Mesenchymal stem cell (in vitro differentiated cells and primary cell): ENCODE data around the gene IFIT1.
A peak's percentile ranks its signal among the peaks of the same experiment; 100 is the strongest.

ENCODE experiments used
- DNase-seq: peaks from one replicate; pipeline ENCODE4 v3.0.0-alpha.2; 2013
- H2AFZ ChIP-seq: one replicate; pipeline ENCODE4 v1.6.1; 2013; ENCODE audit warnings: low read depth, mild to moderate bottlenecking, control low read depth, inconsistent platforms, low read length, moderate library complexity
- H2AK5ac ChIP-seq: 2 replicates; pipeline ENCODE4 v1.6.1; 2013; ENCODE audit warnings: low read length, moderate library complexity, mild to moderate bottlenecking, inconsistent platforms; ENCODE audit not compliant: severe bottlenecking
- H2BK120ac ChIP-seq: one replicate; pipeline ENCODE4 v1.6.1; 2013; ENCODE audit warnings: low read depth, mild to moderate bottlenecking, inconsistent platforms, low read length, moderate library complexity
- H2BK12ac ChIP-seq, 2 experiments: one replicate each; pipeline ENCODE4 v1.6.1; 2013; ENCODE audit warnings: inconsistent platforms in 2 of 2, low read length in 2 of 2, mild to moderate bottlenecking in 2 of 2, moderate library complexity in 2 of 2, control low read depth in 1 of 2
- H2BK15ac ChIP-seq: one replicate; pipeline ENCODE4 v1.6.1; 2013; ENCODE audit warnings: mild to moderate bottlenecking, low read depth, inconsistent platforms; ENCODE audit not compliant: poor library complexity, severe bottlenecking
- H2BK5ac ChIP-seq: 2 replicates; pipeline ENCODE4 v1.6.1; 2013; ENCODE audit warnings: low read depth, mild to moderate bottlenecking, low read length, control low read depth, inconsistent platforms; ENCODE audit not compliant: poor library complexity, severe bottlenecking
- H3K14ac ChIP-seq, 2 experiments: one replicate each; pipeline ENCODE4 v1.6.1; 2013; ENCODE audit warnings: inconsistent platforms in 2 of 2, low read length in 2 of 2, control low read depth in 1 of 2, mild to moderate bottlenecking in 1 of 2, moderate library complexity in 1 of 2
- H3K18ac ChIP-seq, 2 experiments: one replicate each; pipeline ENCODE4 v1.6.1; 2013; ENCODE audit warnings: inconsistent platforms in 2 of 2, low read length in 2 of 2, control low read depth in 1 of 2, low read depth in 1 of 2, mild to moderate bottlenecking in 1 of 2
- H3K23ac ChIP-seq, 2 experiments: one replicate each; pipeline ENCODE4 v1.6.1; 2013; ENCODE audit warnings: inconsistent platforms in 2 of 2, low read length in 2 of 2, mild to moderate bottlenecking in 2 of 2, moderate library complexity in 2 of 2, control low read depth in 1 of 2
- H3K27ac ChIP-seq: 2 replicates; pipeline ENCODE4 v1.5.1; 2013; ENCODE audit warnings: mild to moderate bottlenecking, moderate library complexity, low read length, control low read depth, inconsistent platforms; ENCODE audit not compliant: poor library complexity, severe bottlenecking
- H3K27me3 ChIP-seq, 2 experiments: 2 replicates each; pipeline versions ENCODE4 v1.6.1 to v1.7.0; 2013; ENCODE audit warnings: low read length in 2 of 2, mild to moderate bottlenecking in 2 of 2, moderate library complexity in 2 of 2, control low read depth in 1 of 2, inconsistent platforms in 1 of 2; ENCODE audit not compliant: control insufficient read depth in 1 of 2, insufficient read depth in 1 of 2
- H3K36me3 ChIP-seq, 2 experiments: 2 replicates each; pipeline versions ENCODE4 v1.6.1 to v1.7.0; 2013; ENCODE audit warnings: low read length in 2 of 2, control low read depth in 1 of 2, inconsistent platforms in 1 of 2, low read depth in 1 of 2, mild to moderate bottlenecking in 1 of 2; ENCODE audit not compliant: insufficient read depth in 2 of 2, control insufficient read depth in 1 of 2
- H3K4ac ChIP-seq, 2 experiments: one replicate each; pipeline ENCODE4 v1.6.1; 2013; ENCODE audit warnings: inconsistent platforms in 2 of 2, low read length in 2 of 2, mild to moderate bottlenecking in 2 of 2, moderate library complexity in 2 of 2, control low read depth in 1 of 2, low read depth in 1 of 2
- H3K4me1 ChIP-seq: 2 replicates; pipeline ENCODE4 v1.6.1; 2013; ENCODE audit warnings: low read depth, low read length, control low read depth; ENCODE audit not compliant: control insufficient read depth, insufficient read depth
- H3K4me2 ChIP-seq: 2 replicates; pipeline ENCODE4 v1.6.1; 2013; ENCODE audit warnings: low read length, mild to moderate bottlenecking, inconsistent platforms; ENCODE audit not compliant: poor library complexity, severe bottlenecking
- H3K4me3 ChIP-seq, 2 experiments: 2 replicates each; pipeline versions ENCODE4 v1.5.1 to v1.7.0; 2013; ENCODE audit warnings: low read length in 2 of 2, mild to moderate bottlenecking in 2 of 2, control low read depth in 1 of 2, low read depth in 1 of 2; ENCODE audit not compliant: insufficient read depth in 1 of 2
- H3K79me1 ChIP-seq: replicated peaks from 2 replicates; pipeline ENCODE4 v1.6.1; 2013; ENCODE audit warnings: mild to moderate bottlenecking, control low read depth, low read length, inconsistent platforms; ENCODE audit not compliant: poor library complexity, severe bottlenecking
- H3K9ac ChIP-seq: 2 replicates; pipeline ENCODE4 v1.7.0; 2013; ENCODE audit warnings: mild to moderate bottlenecking, low read length, moderate library complexity
- H3K9me3 ChIP-seq: 2 replicates; pipeline ENCODE4 v1.7.0; 2013; ENCODE audit warnings: mild to moderate bottlenecking, low read length; ENCODE audit not compliant: control insufficient read depth
- H4K8ac ChIP-seq: one replicate; pipeline ENCODE4 v1.6.1; 2013; ENCODE audit warnings: inconsistent platforms, mild to moderate bottlenecking, low read length, moderate library complexity
- H4K91ac ChIP-seq: one replicate; pipeline ENCODE4 v1.6.1; 2013; ENCODE audit warnings: mild to moderate bottlenecking, low read length, inconsistent platforms
- WGBS: methylation state at CpG from one replicate; pipeline ENCODE4 v1.1.7; 2013; ENCODE audit warnings: mixed read lengths; 5-methylcytosine and 5-hydroxymethylcytosine counted together

The IFIT1 gene

GRCh38 chr10:89413398-89413912 lies 21.0 kb downstream of the IFIT1 start:
- Histone ChIP-seq H2BK12ac (no peak overlapping the region), H2BK120ac (no peak overlapping the region), H3K14ac (no peak overlapping the region), H4K91ac (no peak overlapping the region), H3K79me1 (peaks cover 10% of the 10 kb centered on the region), H3K27me3 (no peaks in the 10 kb centered on the region), H3K9ac (peak overlapping the region; percentile 97), H3K9me3 (no peaks in the 10 kb centered on the region), H4K8ac (no peak overlapping the region), H2BK15ac (no peak overlapping the region), H2BK5ac (no peak overlapping the region), H2AFZ (no peak overlapping the region), H3K36me3 (peaks cover 0 to 15% of the 10 kb centered on the region in 2 experiments), H2AK5ac (no peak overlapping the region), H3K4ac (no peak overlapping the region), H3K27ac (no peak overlapping the region), H3K4me3 (peak overlapping the region in 1 of 2 experiments; percentile 98), H3K23ac (no peak overlapping the region), H3K4me2 (no peak overlapping the region), H3K4me1 (peaks cover 4% of the 10 kb centered on the region), H3K18ac (no peak overlapping the region)
- WGBS, result 91% methylated on average over 7 of the region's 7 CpGs
- no peak for DNase-seq

GRCh38 chr10:89414146-89414878 lies 21.9 kb downstream of the IFIT1 start, which contains the start of gene IFIT5:
Gene IFIT5, plus strand, starts transcription at chr10:89414568. Its CDS starts 231 bp downstream, at chr10:89414799.
- peaks cover 10% of the 10 kb centered on the region for H3K79me1 ChIP-seq
- H2AK5ac ChIP-seq, result peak within 1 kb of the TSS; percentile 21
- H3K27ac ChIP-seq, result peak within 1 kb of the TSS; percentile 65
- peak within 1 kb of the TSS; percentile 62 for H2AFZ ChIP-seq
- peak within 1 kb of the TSS; percentile 87 for H4K8ac ChIP-seq
- peak within 1 kb of the TSS; percentile 69 for H3K4me2 ChIP-seq
- peak within 1 kb of the TSS in 1 of 2 experiments; percentile 57 for H3K23ac ChIP-seq
- no peaks in the 10 kb centered on the region for H3K27me3 ChIP-seq
- peak within 1 kb of the TSS; percentile 89 to 90 for H3K18ac ChIP-seq
- H3K9me3 ChIP-seq, result no peaks in the 10 kb centered on the region
- peak within 1 kb of the TSS; percentile 82 for H2BK120ac ChIP-seq
- peak within 1 kb of the TSS in 1 of 2 experiments; percentile 77 for H2BK12ac ChIP-seq
- peak within 1 kb of the TSS; percentile 73 for H2BK15ac ChIP-seq
- DNase-seq, result peak; percentile 86
- H3K4me1 ChIP-seq, result peaks cover 4% of the 10 kb centered on the region
- under 1% methylated on average over 43 of the region's 48 CpGs for WGBS
- H2BK5ac ChIP-seq, result no peak within 1 kb of the TSS
- H3K9ac ChIP-seq, result peak within 1 kb of the TSS; percentile 97
- H3K36me3 ChIP-seq, result peaks cover 0 to 18% of the 10 kb centered on the region in 2 experiments
- H3K4me3 ChIP-seq, result peak within 1 kb of the TSS; percentile 77 to 98
- peak within 1 kb of the TSS; percentile 52 to 82 for H3K4ac ChIP-seq
- H3K14ac ChIP-seq, result peak within 1 kb of the TSS; percentile 90 to 97
- H4K91ac ChIP-seq, result peak within 1 kb of the TSS; percentile 84

GRCh38 chr10:89414879-89415821 lies 22.7 kb downstream of the IFIT1 start:
- Histone ChIP-seq H3K18ac (peak overlapping the region; percentile 89 to 90), H3K27me3 (no peaks in the 10 kb centered on the region), H2AK5ac (peak overlapping the region; percentile 21), H4K8ac (peak overlapping the region; percentile 87), H4K91ac (peak overlapping the region; percentile 84), H3K9ac (peak overlapping the region; percentile 97), H3K9me3 (no peaks in the 10 kb centered on the region), H3K4me2 (peak overlapping the region; percentile 69), H2BK15ac (peak overlapping the region; percentile 73), H3K4ac (peak overlapping the region; percentile 34 to 82), H3K79me1 (peaks cover 10% of the 10 kb centered on the region), H3K14ac (peak overlapping the region; percentile 87 to 97), H3K36me3 (peaks cover 0 to 18% of the 10 kb centered on the region in 2 experiments), H2BK5ac (no peak overlapping the region), H3K4me3 (peak overlapping the region; percentile 77 to 98), H2AFZ (peak overlapping the region; percentile 62), H3K27ac (peak overlapping the region; percentile 41), H2BK12ac (peak overlapping the region in 1 of 2 experiments; percentile 45), H3K4me1 (peaks cover 4% of the 10 kb centered on the region), H3K23ac (peak overlapping the region in 1 of 2 experiments; percentile 57), H2BK120ac (peak overlapping the region; percentile 82)
- WGBS, result 5% methylated on average over 56 of the region's 66 CpGs
- peak; percentile 76 for DNase-seq
